ENCODE data around the gene NOS3. TPM values are rescaled to one million over a fixed set of nuclear protein-coding genes. Genes with fewer than 3 reads are reported as not detected.
A peak's percentile ranks its signal among the peaks of the same experiment; 100 is the strongest.

NOS3 gene
- total and polyA plus RNA-seq, 9 of the 15 experiments (the other 6 are each of a cell fraction or from before 2014, with no cell fraction given): 1.1 to 121 (median 23.6) TPM

DNA sequence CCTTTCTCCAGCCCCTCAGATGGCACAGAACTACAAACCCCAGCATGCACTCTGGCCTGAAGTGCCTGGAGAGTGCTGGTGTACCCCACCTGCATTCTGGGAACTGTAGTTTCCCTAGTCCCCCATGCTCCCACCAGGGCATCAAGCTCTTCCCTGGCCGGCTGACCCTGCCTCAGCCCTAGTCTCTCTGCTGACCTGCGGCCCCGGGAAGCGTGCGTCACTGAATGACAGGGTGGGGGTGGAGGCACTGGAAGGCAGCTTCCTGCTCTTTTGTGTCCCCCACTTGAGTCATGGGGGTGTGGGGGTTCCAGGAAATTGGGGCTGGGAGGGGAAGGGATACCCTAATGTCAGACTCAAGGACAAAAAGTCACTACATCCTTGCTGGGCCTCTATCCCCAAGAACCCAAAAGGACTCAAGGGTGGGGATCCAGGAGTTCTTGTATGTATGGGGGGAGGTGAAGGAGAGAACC lies 2.1 kb downstream of the NOS3 start (continued):
- TF ChIP-seq, protein P1, sequence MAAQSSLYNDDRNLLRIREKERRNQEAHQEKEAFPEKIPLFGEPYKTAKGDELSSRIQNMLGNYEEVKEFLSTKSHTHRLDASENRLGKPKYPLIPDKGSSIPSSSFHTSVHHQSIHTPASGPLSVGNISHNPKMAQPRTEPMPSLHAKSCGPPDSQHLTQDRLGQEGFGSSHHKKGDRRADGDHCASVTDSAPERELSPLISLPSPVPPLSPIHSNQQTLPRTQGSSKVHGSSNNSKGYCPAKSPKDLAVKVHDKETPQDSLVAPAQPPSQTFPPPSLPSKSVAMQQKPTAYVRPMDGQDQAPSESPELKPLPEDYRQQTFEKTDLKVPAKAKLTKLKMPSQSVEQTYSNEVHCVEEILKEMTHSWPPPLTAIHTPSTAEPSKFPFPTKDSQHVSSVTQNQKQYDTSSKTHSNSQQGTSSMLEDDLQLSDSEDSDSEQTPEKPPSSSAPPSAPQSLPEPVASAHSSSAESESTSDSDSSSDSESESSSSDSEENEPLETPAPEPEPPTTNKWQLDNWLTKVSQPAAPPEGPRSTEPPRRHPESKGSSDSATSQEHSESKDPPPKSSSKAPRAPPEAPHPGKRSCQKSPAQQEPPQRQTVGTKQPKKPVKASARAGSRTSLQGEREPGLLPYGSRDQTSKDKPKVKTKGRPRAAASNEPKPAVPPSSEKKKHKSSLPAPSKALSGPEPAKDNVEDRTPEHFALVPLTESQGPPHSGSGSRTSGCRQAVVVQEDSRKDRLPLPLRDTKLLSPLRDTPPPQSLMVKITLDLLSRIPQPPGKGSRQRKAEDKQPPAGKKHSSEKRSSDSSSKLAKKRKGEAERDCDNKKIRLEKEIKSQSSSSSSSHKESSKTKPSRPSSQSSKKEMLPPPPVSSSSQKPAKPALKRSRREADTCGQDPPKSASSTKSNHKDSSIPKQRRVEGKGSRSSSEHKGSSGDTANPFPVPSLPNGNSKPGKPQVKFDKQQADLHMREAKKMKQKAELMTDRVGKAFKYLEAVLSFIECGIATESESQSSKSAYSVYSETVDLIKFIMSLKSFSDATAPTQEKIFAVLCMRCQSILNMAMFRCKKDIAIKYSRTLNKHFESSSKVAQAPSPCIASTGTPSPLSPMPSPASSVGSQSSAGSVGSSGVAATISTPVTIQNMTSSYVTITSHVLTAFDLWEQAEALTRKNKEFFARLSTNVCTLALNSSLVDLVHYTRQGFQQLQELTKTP (IDR thresholded peaks at IDR 0.05; ENCODE audit: low read depth in 1 of 2, partially characterized antibody in 2 of 2): peak; percentile 84 to 100
- peak; percentile 69; the same call in 1 of the 2 replicates for TF ChIP-seq ESRRA (IDR thresholded peaks at IDR 0.05; ENCODE audit: borderline replicate concordance, low read depth)
- no peak for TF ChIP-seq HIVEP1 (CRISPR knock-in tag; IDR thresholded peaks at IDR 0.05)
- TF ChIP-seq PRMT5 (CRISPR knock-in tag; IDR thresholded peaks at IDR 0.05): no peak
- no peak for TF ChIP-seq TAF7 (tag; IDR thresholded peaks at IDR 0.05)
- TF ChIP-seq ZNF217 (CRISPR knock-in tag; IDR thresholded peaks at IDR 0.05): no peak
- peak; percentile 70 for TF ChIP-seq MYC (IDR thresholded peaks at IDR 0.05; ENCODE audit: low read depth, low read length)
- no peak for TF ChIP-seq MYC (CRISPR knock-in tag; IDR thresholded peaks at IDR 0.05; ENCODE audit: borderline replicate concordance, low read depth)
- TF ChIP-seq NR3C1 (CRISPR knock-in tag; IDR thresholded peaks at IDR 0.05): no peak
- 0 out of 2 replicates have a peak, but pooled peaks have one; percentile 40 for TF ChIP-seq MXI1 (IDR thresholded peaks at IDR 0.05; ENCODE audit: low read depth, low read length)
- TF ChIP-seq ZFP30 (CRISPR knock-in tag; IDR thresholded peaks at IDR 0.05; ENCODE audit: borderline replicate concordance): no peak
- TF ChIP-seq, protein P2, sequence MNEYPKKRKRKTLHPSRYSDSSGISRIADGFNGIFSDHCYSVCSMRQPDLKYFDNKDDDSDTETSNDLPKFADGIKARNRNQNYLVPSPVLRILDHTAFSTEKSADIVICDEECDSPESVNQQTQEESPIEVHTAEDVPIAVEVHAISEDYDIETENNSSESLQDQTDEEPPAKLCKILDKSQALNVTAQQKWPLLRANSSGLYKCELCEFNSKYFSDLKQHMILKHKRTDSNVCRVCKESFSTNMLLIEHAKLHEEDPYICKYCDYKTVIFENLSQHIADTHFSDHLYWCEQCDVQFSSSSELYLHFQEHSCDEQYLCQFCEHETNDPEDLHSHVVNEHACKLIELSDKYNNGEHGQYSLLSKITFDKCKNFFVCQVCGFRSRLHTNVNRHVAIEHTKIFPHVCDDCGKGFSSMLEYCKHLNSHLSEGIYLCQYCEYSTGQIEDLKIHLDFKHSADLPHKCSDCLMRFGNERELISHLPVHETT (CRISPR knock-in tag; conservative IDR thresholded peaks at IDR 0.05 in 1 of 2, IDR thresholded peaks at IDR 0.05 in 1 of 2): peak in 1 of 2 experiments; percentile 75; a peak in 2 of 4 replicates
- TF ChIP-seq MEF2D (tag; conservative IDR thresholded peaks at IDR 0.05; ENCODE audit: low read depth): no peak
- no peak for TF ChIP-seq SIN3A (IDR thresholded peaks at IDR 0.05; ENCODE audit: borderline replicate concordance in 2 of 2, control insufficient read depth in 1 of 2, low read depth in 2 of 2, low read length in 2 of 2)
- TF ChIP-seq PYGO2 (tag; IDR thresholded peaks at IDR 0.05): no peak
- TF ChIP-seq, protein P3, sequence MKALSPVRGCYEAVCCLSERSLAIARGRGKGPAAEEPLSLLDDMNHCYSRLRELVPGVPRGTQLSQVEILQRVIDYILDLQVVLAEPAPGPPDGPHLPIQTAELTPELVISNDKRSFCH (CRISPR knock-in tag; IDR thresholded peaks at IDR 0.05): no peak
- TF ChIP-seq, protein P3 (tag; IDR thresholded peaks at IDR 0.05): peak; percentile 25; the same call in 1 of the 2 replicates
- peak; percentile 42; a peak in 1 of 4 replicates for TF ChIP-seq NRF1 (conservative IDR thresholded peaks at IDR 0.05 in 1 of 2, IDR thresholded peaks at IDR 0.05 in 1 of 2)
- TF ChIP-seq ELF1 (tag; IDR thresholded peaks at IDR 0.05): no peak; the same call in 1 of the 2 replicates
- TF ChIP-seq BHLHE40 (IDR thresholded peaks at IDR 0.05; ENCODE audit: low read length): peak; percentile 40; the same call in 1 of the 2 replicates
- TF ChIP-seq SMARCE1 (IDR thresholded peaks at IDR 0.05): peak; percentile 44; the same call in 1 of the 2 replicates

Measured in K562 (cell line).